A549 (cell line): ENCODE results near the gene BCAP31.

Experiments
- CEBPB ChIP-seq, 2 experiments: fragments of >200 bp in 1 of 2; sonication (Bioruptor Twin) in 1 of 2; formaldehyde crosslinking in 1 of 2; IDR thresholded peaks; 2 replicates each; pipeline ENCODE4 v1.6.1; 2012 to 2016
- EP300 ChIP-seq, 2 experiments: fragments of >200 bp; sonication (Bioruptor Twin); formaldehyde crosslinking; IDR thresholded peaks; 2 replicates in 1 of 2; 3 replicates in 1 of 2; pipeline ENCODE4 v1.6.1; 2016 to 2017
- JUNB ChIP-seq: fragments of >200 bp; sonication (Bioruptor Twin); formaldehyde crosslinking; IDR thresholded peaks from 2 replicates; pipeline ENCODE4 v1.6.1; 2016
- MYC ChIP-seq: IDR thresholded peaks from 2 replicates; pipeline ENCODE4 v1.6.1; 2012; ENCODE audit warnings: mild to moderate bottlenecking, inconsistent platforms, low read length, improper control_type of control experiment, borderline replicate concordance
- POLR2A ChIP-seq: IDR thresholded peaks from 2 replicates; pipeline ENCODE4 v1.6.1; 2012; ENCODE audit warnings: mild to moderate bottlenecking, low read length
- RCOR1 ChIP-seq: fragments of 150-350 bp; IDR thresholded peaks from 2 replicates; pipeline ENCODE4 v1.6.1; 2014; ENCODE audit warnings: antibody characterized with exemption, low read length, low read depth
- TF ChIP-seq, protein P1 (sequence below): fragments of >200 bp; sonication (Bioruptor Twin); formaldehyde crosslinking; IDR thresholded peaks from 3 replicates; pipeline ENCODE4 v1.5.1; 2016
- TF ChIP-seq, protein P2 (sequence below): IDR thresholded peaks from 2 replicates; pipeline ENCODE4 v1.6.1; 2012

DNA sequence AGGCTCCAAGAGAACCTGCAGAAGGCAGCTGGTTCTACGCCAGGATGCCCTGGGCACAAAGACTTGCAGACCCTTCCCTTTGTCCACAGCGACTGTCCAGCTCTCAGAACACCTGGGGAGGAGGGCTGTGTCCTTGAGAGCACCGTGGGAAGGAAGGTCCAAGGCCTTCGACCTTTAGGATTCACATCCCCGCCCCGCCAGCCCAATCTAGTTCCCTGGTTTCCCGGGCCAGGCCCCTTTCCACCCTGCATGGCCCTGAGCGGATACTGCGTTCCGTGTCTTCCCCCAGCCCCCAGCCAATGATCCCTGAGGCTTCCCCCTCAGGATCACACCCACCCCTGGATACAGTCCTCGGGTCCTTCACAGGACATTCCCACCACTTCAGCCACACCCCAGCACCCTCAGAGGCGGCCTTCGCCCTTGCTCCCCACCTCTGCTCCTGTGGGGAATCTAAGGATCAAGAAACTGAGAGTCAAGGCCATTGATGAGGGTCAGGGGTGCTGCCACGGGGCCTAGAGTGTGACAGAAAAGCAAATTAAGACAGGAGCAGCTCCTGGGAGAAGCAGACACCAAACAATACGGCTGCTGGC lies 9.6 kb upstream of the BCAP31 start:
- TF ChIP-seq, protein P1, sequence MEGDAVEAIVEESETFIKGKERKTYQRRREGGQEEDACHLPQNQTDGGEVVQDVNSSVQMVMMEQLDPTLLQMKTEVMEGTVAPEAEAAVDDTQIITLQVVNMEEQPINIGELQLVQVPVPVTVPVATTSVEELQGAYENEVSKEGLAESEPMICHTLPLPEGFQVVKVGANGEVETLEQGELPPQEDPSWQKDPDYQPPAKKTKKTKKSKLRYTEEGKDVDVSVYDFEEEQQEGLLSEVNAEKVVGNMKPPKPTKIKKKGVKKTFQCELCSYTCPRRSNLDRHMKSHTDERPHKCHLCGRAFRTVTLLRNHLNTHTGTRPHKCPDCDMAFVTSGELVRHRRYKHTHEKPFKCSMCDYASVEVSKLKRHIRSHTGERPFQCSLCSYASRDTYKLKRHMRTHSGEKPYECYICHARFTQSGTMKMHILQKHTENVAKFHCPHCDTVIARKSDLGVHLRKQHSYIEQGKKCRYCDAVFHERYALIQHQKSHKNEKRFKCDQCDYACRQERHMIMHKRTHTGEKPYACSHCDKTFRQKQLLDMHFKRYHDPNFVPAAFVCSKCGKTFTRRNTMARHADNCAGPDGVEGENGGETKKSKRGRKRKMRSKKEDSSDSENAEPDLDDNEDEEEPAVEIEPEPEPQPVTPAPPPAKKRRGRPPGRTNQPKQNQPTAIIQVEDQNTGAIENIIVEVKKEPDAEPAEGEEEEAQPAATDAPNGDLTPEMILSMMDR: no peak
- TF ChIP-seq EP300 (IDR thresholded peaks at IDR 0.05): no peak
- TF ChIP-seq JUNB: no peak
- no peak for TF ChIP-seq CEBPB (IDR thresholded peaks at IDR 0.05)
- TF ChIP-seq, protein P2, sequence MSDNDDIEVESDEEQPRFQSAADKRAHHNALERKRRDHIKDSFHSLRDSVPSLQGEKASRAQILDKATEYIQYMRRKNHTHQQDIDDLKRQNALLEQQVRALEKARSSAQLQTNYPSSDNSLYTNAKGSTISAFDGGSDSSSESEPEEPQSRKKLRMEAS: no peak
- no peak for TF ChIP-seq POLR2A
- TF ChIP-seq RCOR1: no peak
- TF ChIP-seq MYC: no peak
